ENCODE results near the gene CHURC1. TPM values are rescaled to one million over a fixed set of nuclear protein-coding genes. Genes with fewer than 3 reads are reported as not detected.

Gene CHURC1
- total RNA-seq, 2 experiments from 2014 or later, result 50.1 to 54.0 TPM

- no peaks in the 10 kb centered on the region for H3K27me3 ChIP-seq (ENCODE audit: control insufficient read depth in 1 of 2, insufficient read depth in 2 of 2, low read length in 2 of 2)
- H3K4me1 ChIP-seq (ENCODE audit: insufficient read depth, low read length), result peaks cover 37% of the 10 kb centered on the region
- no peaks in the 10 kb centered on the region for H3K9me3 Mint-ChIP-seq
- H3K27ac Mint-ChIP-seq, result no peak overlapping the region
- H3K27me3 Mint-ChIP-seq, result no peaks in the 10 kb centered on the region
- H3K36me3 ChIP-seq (ENCODE audit: insufficient read depth, low read length), result peaks cover 64% of the 10 kb centered on the region
- intact Hi-C loops (cut with DNase I, micrococcal nuclease), result no loop called here
- no peak overlapping the region for H3K4me3 Mint-ChIP-seq
- H3K4me1 Mint-ChIP-seq (ENCODE audit: low read depth), result peaks cover 37% of the 10 kb centered on the region
- no peaks in the 10 kb centered on the region for H3K9me3 ChIP-seq (ENCODE audit: control insufficient read depth in 1 of 2, insufficient read depth in 1 of 2, low read length in 2 of 2)
- no peak for TF ChIP-seq CTCF (IDR thresholded peaks at IDR 0.05)
- H3K4me3 ChIP-seq (ENCODE audit: low read length), result no peak overlapping the region
- ChIA-PET POLR2A (interaction anchor here (1.0 to 2.5 kb wide), 2 partner anchors 18 to 40 kb away, joined by 3 to 15 read pairs; partner anchors contain the start of gene CHURC1), CTCF (no interaction called here)
- H3K36me3 Mint-ChIP-seq (ENCODE audit: low read depth), result peaks cover 75% of the 10 kb centered on the region
- no peak overlapping the region for H3K27ac ChIP-seq (ENCODE audit: low read depth in 1 of 2, low read length in 2 of 2)
- ATAC-seq (ENCODE audit: poor library complexity) (no peak), DNase-seq (no peak)
These were observed 18.0 kb downstream of the CHURC1 start for GRCh38 chr14:64932231-64932630.

GRCh38 chr14:64934338-64934929 is 20.2 kb downstream of the CHURC1 start:
- POLR2A ChIA-PET, result interaction anchor here (0.6 kb wide), 1 partner anchor 342 kb away, joined by 3 read pairs; no protein-coding TSS in a partner anchor
- DNase-seq (no peak), ATAC-seq (ENCODE audit: poor library complexity) (no peak)
- Mint-ChIP-seq H3K9me3 (no peaks in the 10 kb centered on the region), H3K27me3 (no peaks in the 10 kb centered on the region), H3K4me3 (no peak overlapping the region), H3K36me3 (ENCODE audit: low read depth) (peaks cover 94% of the 10 kb centered on the region), H3K27ac (peak overlapping the region; percentile 54), H3K4me1 (ENCODE audit: low read depth) (peaks cover 55% of the 10 kb centered on the region)
- Histone ChIP-seq H3K4me3 (ENCODE audit: low read length) (no peak overlapping the region), H3K36me3 (ENCODE audit: insufficient read depth, low read length) (peaks cover 71% of the 10 kb centered on the region), H3K27me3 (ENCODE audit: control insufficient read depth in 1 of 2, insufficient read depth in 2 of 2, low read length in 2 of 2) (no peaks in the 10 kb centered on the region), H3K4me1 (ENCODE audit: insufficient read depth, low read length) (peaks cover 23% of the 10 kb centered on the region), H3K27ac (ENCODE audit: low read depth in 1 of 2, low read length in 2 of 2) (no peak overlapping the region), H3K9me3 (ENCODE audit: control insufficient read depth in 1 of 2, insufficient read depth in 1 of 2, low read length in 2 of 2) (no peaks in the 10 kb centered on the region)
- CTCF ChIA-PET, result no interaction called here
- intact Hi-C loops (cut with DNase I, micrococcal nuclease), result no loop called here
- no peak for TF ChIP-seq CTCF (IDR thresholded peaks at IDR 0.05)

GRCh38 chr14:64935508-64935907 is 21.3 kb downstream of the CHURC1 start:
- peak in 1 of 14 experiments; percentile 45 for DNase-seq
- Histone ChIP-seq H3K4me1 (ENCODE audit: insufficient read depth, low read length) (peaks cover 16% of the 10 kb centered on the region), H3K9me3 (ENCODE audit: control insufficient read depth in 1 of 2, insufficient read depth in 1 of 2, low read length in 2 of 2) (no peaks in the 10 kb centered on the region), H3K4me3 (ENCODE audit: low read length) (no peak overlapping the region), H3K27ac (ENCODE audit: low read depth in 1 of 2, low read length in 2 of 2) (no peak overlapping the region), H3K36me3 (ENCODE audit: insufficient read depth, low read length) (peaks cover 75% of the 10 kb centered on the region), H3K27me3 (ENCODE audit: control insufficient read depth in 1 of 2, insufficient read depth in 2 of 2, low read length in 2 of 2) (no peaks in the 10 kb centered on the region)
- H3K4me1 Mint-ChIP-seq (ENCODE audit: low read depth), result peaks cover 66% of the 10 kb centered on the region
- H3K36me3 Mint-ChIP-seq (ENCODE audit: low read depth), result peaks cover 99% of the 10 kb centered on the region
- no peak for TF ChIP-seq CTCF (IDR thresholded peaks at IDR 0.05)
- H3K27me3 Mint-ChIP-seq, result no peaks in the 10 kb centered on the region
- POLR2A ChIA-PET, result interaction anchor here (0.9 to 2.0 kb wide), 5 partner anchors 9 to 21 kb away, joined by 3 to 9 read pairs (median 3); partner anchors contain the start of gene CHURC1
- intact Hi-C loops (cut with DNase I, micrococcal nuclease), result no loop called here
- H3K27ac Mint-ChIP-seq, result peak overlapping the region; percentile 54
- CTCF ChIA-PET, result interaction anchor here (0.9 to 2.2 kb wide), 5 partner anchors 9 to 54 kb away, joined by 3 to 7 read pairs (median 3); no protein-coding TSS in a partner anchor
- H3K9me3 Mint-ChIP-seq, result no peaks in the 10 kb centered on the region
- peak overlapping the region; percentile 5 for H3K4me3 Mint-ChIP-seq
- no peak for ATAC-seq (ENCODE audit: poor library complexity)

Measured in CD4-positive, alpha-beta T cell (primary cell).